HEK293T (cell line): ENCODE measurements around the gene USP17L15.
"Not testable (repeated sequence)": the region's sequence is repeated elsewhere in the genome, so short reads cannot be mapped to it uniquely, and the experiment has no call there.

Experiments used
- ELF4 ChIP-seq: fragments of 450-650 bp; IDR thresholded peaks from 2 replicates; pipeline ENCODE4 v1.6.1; 2017; ENCODE audit warnings: antibody characterized with exemption
- FOXK2 ChIP-seq: fragments of 450-650 bp; IDR thresholded peaks from 2 replicates; pipeline ENCODE4 v1.6.1; 2016; ENCODE audit warnings: mild to moderate bottlenecking
- LEF1 ChIP-seq: fragments of 450-650 bp; IDR thresholded peaks from 2 replicates; pipeline ENCODE4 v1.6.1; 2017; ENCODE audit warnings: mild to moderate bottlenecking, borderline replicate concordance
- SUZ12 ChIP-seq: fragments of 450-650 bp; IDR thresholded peaks from 2 replicates; pipeline ENCODE4 v1.6.1; 2016; ENCODE audit warnings: mild to moderate bottlenecking

GRCh38 chr4:9230249-9230648, 3.9 kb upstream of the USP17L15 start:
- TF ChIP-seq LEF1, FOXK2, SUZ12, ELF4: not testable (repeated sequence)
